HG03378 (cell line): Measurements from ENCODE around the gene IL1R1.
A peak's percentile ranks its signal among the peaks of the same experiment; 100 is the strongest.
"Not testable (repeated sequence)": the region's sequence is repeated elsewhere in the genome, so short reads cannot be mapped to it uniquely, and the experiment has no call there.

Source experiments
- ATAC-seq: cut with Tn5 transposase; IDR thresholded peaks from one replicate; pipeline ENCODE4 v1.9.1; 2021; ENCODE audit warnings: mild to moderate bottlenecking, moderate library complexity; ENCODE audit not compliant: unreplicated experiment

The IL1R1 gene

DNA sequence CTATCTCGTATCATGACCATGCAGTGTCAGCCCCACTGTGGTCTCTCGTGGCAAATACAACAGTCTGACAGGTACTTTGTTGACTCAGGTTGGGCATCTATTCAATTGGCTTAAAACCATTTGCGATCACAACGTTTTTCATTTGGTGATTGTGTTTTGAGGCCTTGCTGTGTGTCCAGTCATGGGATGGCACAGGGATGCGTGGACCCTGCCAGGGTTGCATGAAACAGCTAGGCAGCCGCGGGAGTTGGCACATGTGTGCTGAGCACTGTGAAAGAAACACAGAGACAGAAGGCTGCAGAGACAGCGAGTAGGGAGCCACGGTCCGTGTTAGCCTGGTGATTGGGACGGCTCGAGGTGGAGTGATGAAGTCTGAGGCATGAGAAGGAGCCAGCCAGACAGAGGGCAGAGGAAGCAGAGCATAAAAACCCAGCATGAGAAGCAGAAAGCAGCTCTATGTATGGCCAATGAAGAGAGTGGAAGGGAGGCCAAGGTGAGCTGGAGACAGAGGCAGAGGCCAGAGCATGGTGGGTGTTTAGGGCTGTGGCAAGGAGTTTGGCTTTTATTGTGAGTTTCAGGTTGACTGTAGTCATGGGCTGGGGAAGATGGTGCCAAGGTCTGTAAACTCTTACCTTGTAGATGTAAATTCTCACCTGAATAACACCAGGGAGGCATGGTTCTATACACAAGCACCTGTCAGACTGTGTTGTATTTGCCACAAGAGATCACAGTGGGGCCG lies 31.8 kb upstream of the IL1R1 start:
- ATAC-seq = peak; percentile 60

DNA sequence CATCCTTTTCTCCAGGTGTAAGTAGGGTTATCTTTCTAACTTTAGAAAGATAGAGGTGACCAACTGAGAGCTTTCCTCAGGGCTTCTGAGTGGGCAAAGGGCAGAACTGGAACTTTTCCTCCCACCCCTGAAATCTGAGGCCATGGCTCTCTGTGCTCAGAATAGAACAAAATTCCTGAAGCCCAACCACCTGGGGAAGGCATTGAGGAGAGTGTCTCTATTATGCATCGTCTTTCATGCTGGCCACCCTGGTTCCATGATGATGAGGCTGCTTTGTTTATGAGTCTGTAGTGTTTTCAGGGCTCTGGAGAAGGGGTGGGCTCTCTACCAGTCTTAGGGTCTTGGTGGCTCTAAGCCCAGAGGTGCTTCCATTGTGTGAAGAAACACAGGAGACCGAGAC lies 30.7 kb upstream of the IL1R1 start:
- ATAC-seq = no peak

DNA sequence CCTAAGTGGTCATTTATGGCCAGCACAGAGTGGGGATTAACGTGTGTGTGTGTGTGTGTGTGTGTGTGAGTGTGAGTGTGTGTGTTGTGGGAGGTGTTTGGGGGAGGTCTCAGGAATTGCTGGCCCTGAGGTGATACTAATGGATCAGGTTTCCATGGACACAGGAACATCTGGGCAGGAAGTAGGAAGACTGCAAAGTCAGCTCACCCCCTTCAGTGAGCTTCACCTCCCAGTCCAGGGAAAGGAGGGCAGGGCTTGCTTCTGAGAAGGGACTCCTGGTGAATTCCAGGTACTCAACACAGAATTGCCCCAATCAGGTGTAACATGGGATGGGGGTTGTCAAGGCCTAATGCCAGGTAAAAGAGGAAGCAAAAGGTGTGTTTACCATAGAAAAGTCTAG lies 30.3 kb upstream of the IL1R1 start:
- no peak for ATAC-seq

DNA sequence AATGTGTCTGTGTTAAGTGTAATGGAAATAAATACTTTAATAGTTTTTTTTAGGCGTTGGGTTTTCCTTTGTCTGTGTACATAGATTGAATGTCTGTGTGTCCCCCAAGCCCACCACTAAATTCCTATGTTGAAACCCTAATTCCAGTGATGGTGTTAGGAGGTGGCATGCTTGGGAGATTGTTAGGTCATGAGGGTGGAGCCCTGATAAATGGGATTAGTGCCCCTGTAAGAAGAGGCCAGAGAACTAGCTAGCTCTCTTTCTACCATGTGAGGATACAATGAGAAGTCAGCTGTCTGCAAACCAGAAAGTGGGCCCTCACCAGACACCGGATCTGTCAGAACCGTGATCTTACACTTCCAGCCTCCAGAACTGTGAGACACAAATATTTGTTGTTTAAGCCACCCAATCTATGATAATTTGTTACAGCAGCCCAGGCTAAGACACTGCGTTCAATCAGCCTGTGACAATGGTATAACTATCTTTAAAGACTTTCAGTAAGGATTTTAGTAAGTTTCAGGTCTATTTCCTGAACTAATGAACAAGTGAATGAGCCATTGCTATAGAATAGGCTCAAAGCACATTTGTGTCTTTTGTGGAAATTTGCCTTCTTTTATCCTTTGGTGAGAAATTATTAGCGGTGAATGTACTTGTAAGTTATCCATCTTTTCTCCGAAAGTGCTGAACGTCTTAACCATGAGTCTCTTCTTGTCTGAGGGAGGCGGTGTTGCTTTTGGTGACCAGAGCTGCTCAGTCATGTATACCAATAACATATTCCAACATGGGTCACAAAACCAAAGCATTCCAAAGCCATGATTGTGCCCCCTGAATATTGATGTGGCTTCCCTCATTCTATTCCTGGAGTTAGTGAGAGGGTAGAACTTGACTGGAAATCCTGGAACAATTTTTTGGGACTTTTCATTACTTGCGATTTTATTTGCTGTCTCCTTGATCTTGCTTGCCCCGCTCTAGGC lies 29.6 kb upstream of the IL1R1 start:
- no peak for ATAC-seq

DNA sequence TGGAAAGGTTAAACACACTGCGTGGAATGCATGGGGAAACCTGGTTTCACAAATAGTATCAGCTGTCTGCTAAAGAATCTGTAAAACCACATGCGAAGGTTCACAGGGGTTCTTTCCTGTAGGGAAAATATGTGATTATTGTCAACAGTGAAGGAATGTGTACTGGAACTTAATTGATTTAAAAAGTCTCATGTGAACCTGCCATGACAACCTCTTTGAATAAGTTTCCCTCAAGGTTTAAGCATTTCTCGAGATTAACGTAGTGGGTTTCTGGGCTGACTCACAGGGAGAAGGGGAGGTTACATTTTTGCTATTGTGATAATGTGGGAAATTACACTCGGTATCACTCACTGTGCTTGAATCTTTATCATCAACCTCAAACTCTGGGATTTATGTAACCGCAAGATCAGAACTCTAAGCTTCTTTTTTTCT lies 28.2 kb upstream of the IL1R1 start:
- ATAC-seq = no peak

DNA sequence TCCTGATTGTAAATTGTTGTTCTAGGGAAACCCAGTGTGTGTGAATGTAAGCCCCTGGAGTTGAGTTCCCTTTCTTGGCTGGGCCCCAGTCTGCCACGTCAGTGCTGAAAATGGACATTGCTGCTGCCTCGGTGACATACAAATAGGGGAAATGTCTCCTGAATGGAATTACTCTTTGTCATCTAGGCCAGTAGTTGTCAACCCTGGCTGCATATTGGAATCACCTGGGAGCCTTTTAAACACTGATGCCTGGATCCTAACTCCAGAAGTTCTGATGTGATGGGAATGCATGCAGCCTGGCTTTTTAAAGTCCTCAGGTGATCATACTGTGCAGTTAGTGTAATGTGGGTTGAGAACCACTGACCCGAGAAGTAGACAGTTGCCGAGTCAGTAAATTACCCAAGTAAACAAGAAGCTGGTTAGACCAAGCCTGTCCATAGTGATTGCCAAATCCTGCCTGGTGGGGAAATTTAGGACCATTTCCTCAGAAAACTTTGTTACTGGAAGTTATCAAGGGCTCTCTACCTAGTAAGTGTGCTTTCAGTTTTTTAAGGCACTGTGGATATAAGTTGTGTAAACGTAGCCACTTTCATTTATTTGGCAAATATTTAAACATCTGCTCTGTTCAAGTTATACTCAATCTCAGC lies 27.6 kb upstream of the IL1R1 start:
- ATAC-seq = no peak

DNA sequence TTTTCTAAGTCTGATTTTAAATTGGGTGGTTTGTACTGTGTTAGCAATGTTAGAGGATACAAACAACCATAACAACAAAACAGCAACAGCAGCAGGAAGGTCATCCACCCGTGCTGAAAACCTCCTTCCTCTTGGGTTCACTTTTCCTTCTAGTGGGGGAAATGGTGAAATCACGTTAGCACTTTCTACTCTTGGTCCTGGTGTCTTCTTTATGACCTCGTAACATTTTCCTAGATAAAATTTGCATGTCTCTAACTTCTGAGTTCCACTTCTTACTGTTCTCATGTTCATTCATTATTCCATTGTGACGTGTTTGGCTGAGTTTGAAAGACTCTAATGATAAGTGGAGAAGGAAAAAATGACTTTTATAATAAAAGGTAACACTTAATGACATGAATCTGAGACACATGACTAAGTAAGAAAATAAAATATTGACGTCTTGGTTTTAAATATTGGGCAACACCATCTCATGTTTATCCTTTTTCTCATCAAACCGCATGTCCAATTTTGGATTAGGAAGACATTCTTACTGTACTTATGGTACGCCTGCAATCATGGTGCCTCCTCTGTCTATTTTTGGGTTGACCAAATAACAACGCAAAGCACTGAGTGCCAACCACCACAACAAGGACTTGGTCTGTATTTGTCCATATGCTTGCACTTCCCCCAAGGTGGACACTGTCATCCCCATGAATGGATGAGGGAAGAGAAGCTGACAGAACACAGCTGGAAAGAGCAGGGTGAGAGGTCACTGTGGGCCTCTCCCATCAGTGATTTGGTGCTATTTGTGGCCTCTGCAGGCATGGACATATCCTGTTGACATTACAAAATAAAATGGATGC lies 25.7 kb upstream of the IL1R1 start:
- ATAC-seq = no peak

DNA sequence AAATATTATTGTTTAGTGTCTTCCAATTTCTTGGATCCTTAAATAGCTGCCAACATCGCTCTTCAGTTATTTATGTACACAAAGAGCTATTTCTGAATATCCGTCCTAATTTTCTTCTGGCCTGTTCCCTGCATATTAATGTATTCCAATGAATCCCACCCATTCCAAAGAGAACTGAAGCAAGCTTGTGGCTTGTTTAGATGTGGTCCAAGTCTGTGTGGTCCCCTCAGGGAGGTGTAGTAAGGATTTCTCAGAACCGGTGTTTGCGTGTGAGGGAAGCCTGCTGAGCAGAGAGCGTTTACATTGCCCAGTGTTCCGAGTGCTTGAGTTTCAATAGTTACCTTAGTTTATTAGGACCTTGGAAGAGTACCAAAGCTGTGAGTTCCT lies 25.1 kb upstream of the IL1R1 start:
- no peak for ATAC-seq

DNA sequence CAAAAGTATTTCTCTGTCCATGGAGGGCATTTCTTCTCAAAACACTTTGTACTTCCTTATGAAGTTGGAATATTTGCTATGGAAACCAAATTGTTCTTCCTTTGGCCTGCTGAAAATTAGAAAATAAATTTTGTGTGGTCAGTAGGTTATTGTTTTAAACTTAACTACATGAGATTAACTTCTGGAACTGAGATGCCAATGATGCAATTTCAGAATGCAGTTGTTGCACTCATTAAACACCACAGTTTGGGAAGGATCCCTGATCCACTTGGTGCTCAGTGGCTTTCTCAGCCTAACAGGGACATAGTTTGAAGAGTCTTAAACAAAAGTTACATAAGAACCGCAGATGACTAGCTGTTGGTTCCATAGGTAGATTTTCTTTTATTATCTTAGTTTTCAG lies 23.3 kb upstream of the IL1R1 start:
- ATAC-seq = no peak

DNA sequence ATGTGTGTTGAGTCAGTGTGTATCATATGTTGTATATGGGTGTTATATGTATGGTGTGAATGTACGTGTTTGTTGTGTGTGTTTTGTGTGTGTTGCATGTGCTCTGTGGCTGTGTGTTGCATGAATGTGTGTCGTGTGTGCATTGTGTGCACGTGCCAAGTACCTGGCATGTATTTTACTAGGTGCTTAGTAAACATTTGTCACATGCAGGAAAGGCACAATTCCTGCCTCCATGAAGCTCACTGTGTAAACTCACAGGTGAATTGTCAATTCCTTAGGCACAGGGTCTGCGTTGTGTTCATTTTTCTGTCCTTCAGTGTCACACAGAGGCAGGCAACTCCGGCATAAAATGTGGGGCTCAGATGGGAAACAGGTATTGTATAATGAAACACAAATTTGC lies 22.3 kb upstream of the IL1R1 start:
- no peak for ATAC-seq

DNA sequence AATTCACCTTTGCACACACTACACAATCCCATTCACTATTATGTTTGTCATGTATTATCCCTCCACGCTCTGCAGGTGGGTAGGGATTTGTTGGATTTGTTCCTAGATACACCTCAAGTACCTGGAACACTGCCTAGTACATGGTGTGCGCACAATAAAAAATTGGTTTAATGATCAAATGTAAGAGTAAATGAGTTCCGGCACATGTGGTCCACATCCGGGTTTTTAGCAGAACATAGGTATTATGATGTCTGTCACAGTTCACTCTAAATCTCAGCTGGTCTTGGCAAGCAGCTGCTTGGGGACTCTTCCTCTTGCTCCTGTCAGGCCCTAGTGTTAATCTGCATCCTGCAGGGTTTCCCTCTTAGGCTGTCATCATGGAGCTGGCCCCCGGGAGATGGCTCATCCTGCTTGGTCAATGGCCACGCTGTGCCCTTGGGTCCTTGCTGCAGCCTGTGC lies 21.8 kb upstream of the IL1R1 start:
- no peak for ATAC-seq

DNA sequence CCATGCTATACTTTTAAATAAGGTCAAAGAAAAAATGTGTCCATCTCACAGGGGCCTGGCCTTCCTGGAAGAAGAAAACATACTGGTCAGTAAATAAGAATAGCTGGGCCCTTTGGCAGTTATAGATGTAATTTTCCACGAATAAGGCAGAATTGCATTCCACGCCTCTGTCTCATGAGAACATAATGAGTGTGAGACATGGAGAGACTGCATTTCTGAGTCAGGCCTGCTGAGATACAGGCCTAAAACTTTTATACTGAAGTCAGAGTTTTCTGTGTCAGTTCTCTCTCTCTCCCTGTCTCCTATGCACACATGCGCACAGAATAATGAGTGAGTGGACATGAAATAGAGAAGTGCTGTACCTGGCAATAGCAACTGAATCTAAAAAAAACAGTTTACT lies 20.4 kb upstream of the IL1R1 start:
- ATAC-seq = no peak

DNA sequence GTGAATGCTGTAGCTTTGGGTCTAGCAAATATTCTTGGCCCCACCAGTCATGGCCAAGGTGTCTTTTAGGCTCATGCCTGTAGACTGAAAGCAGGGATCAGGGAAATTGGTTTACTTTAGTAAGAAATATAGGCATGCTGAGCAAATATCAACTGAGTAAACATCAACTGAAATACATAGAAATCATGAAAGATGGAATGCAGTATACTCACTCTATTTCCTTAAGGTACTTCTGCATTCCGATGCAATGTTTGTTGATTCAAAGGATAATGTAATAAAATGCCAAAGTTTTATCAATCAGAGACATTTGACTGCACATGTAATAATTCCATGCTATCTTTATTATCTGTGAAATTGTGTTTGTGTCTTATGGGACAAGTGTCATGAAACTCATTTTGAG lies 19.6 kb upstream of the IL1R1 start:
- ATAC-seq = no peak

DNA sequence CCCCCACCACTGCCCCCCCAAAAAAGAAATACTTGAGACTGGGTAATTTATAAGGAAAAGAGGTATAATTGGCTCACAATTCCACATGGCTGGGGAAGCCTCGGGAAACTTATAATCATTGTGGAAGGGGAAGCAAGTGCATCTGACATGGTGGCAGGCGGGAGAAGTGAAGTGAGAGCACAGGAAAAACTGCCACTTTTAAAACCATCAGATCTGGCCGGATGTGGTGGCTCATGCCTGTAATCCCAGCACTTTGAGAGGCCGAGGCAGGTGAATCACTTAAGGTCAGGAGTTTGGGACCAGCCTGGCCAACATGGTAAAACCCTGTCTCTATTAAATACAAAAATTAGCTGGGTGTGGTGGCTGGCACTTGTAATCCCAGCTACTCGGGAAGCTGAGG lies 18.1 kb upstream of the IL1R1 start:
- not testable (repeated sequence) for ATAC-seq

DNA sequence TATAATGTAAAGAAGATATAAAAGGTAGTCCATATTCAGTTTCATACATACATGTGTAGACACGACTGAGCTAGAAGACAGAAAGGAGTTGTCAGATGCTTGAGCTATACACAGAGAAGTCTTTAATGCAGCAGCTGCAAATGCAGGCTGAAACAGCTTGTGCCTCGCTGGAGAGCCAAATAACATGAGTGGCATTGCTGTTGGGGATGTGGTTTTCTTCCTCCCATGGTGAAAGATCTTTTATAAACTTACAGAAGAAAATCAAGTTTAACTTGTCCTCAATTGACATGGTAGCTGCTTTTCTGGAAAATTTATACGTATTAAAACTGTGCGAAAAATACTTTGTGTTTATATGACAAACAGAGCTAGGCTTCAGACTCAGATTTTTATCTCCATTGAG lies 16.4 kb upstream of the IL1R1 start:
- ATAC-seq = no peak

DNA sequence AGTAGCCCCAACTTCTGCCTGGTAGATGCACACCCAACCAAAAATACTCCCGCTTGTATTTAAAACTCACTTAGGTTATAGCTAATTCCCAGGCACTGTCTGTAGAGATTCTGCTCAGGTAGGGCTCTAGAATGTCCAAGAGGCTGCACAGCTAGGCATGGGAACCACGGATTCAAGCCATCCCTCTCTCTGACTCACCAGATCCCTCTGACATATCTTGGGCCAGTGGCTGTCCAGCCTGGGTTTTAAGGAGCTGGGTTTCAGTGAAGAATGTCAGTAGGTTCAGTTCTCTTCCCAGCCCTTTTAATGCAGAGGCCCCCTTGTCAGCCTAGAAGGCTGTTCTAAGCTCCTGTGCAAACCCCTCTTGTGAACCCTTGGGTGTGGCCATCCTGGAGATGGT lies 15.9 kb upstream of the IL1R1 start:
- ATAC-seq = no peak

DNA sequence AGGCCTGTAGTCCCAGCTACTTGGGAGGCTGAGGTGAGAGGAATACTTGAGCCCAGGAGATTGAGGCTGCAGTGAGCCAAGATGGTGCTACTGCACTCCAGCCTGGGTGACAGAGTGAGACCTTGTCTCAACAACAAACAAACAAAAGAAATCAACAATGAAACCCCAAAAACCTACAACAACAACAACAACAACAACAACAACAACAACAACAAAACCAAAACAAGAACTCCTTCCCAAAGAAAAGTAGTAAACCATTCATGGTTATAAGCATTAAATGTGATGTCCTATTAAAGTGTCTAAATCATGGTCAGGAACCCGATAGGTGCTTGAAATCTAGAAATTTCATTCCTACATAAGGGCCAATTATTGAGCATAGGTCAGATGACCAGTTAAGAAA lies 13.5 kb upstream of the IL1R1 start:
- no peak for ATAC-seq

DNA sequence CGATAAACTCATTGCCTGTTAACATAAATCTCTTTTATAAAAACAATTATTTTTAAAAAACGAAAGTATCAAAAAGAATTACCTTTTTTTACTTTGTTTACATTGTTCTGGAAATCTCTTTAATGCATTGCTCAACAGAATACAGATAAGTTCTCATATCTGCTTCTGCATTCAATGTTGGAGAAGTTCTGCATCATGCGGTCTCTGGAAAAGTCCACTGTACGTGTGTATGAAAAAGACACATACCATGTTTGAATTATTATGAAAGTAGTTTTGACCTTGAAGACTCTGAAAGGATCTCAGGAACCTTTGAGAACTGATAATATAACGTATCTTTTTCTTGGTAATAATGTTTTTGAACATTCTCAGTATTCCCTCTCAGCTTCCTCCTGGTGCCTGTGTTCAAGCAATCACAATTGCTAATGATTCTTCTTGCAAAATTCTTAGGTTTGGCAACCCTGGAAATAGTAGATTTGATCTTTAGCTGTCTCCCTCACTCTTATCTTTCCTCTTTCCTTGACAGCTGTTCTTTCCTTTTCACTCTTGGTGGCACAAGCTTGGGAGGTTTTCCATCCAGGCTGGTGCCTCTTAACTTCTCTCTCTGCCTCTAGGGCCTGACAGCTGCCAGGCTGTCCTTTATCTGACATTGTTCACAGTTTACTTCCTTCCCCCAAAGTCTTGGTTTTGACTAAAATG lies 12.4 kb upstream of the IL1R1 start:
- ATAC-seq = no peak

DNA sequence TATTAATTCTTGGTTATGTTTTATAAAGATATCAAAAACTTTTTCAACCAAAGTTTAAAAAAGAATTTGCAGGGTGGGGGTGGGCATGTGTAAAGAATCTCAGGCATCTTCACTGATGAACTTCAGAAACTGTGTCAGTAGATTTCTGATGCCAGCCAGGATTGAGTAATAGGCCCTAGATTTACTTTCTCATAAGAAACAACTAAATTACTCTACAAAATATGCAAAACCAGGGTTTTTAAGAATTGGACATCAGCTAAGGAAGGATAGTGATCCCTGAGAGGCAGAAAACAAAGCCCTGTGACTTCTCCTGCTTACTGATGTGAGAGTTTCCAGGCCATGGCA lies 11.9 kb upstream of the IL1R1 start:
- ATAC-seq = no peak

DNA sequence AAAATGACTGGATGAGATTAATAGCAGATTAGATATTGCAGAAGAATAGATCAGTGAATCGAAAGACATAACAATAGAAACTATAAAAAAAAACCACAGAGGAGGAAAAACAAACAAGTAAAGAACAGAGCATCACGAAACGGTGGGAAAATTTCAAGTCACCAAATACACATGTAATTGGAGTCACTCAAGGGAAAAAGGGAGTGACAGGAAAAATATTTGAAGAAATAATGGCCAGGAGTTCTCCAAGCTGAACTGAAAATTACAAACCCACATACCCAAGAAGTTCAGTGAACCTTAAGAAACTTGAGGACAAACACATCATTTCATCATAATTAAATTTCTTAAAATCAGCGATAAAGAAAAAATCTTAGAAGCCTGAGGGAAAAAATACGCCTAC lies 11.0 kb upstream of the IL1R1 start:
- ATAC-seq = no peak
